ENCODE results near the gene ETHE1.

DNA sequence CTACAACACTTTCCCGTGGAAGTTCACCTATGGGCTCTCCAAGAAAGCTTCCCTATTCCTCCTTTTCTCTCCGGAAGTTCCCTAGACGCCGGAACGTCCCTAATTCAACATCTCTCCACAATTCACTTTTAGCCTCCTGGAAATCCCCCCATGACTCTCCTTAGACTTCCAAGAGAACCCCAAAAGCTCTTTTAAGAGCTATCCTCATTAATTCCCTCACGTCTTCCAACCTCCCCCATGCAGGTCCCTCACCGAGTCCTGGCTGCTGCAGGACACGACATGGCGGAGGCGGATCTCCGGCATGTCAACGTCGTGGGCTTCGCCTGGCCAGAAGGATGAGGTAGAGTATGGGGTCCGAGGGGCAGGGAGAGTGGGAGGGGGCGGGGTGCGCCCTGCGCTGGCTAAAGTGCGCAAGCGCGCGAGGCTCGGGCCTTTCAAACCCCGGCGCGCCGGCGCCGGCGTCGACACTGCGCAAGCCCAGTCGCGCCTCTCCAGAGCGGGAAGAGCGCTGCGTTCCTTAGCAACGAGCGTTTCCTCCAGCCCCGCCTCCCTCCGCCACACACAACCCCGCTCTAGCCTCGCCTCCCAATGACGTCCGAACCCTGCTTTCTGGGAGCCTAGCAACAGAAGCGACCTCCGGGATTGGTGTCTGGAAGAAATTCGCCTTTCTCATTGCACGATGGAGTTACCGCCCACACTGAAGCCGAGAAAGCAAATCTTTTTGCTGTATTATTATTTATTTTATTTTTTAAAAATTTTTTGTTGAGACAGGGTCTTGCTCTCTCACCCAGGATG is 48.4 kb upstream of the ETHE1 start, which contains the start of the genes PINLYP and XRCC1:
- TF ChIP-seq, protein P1, sequence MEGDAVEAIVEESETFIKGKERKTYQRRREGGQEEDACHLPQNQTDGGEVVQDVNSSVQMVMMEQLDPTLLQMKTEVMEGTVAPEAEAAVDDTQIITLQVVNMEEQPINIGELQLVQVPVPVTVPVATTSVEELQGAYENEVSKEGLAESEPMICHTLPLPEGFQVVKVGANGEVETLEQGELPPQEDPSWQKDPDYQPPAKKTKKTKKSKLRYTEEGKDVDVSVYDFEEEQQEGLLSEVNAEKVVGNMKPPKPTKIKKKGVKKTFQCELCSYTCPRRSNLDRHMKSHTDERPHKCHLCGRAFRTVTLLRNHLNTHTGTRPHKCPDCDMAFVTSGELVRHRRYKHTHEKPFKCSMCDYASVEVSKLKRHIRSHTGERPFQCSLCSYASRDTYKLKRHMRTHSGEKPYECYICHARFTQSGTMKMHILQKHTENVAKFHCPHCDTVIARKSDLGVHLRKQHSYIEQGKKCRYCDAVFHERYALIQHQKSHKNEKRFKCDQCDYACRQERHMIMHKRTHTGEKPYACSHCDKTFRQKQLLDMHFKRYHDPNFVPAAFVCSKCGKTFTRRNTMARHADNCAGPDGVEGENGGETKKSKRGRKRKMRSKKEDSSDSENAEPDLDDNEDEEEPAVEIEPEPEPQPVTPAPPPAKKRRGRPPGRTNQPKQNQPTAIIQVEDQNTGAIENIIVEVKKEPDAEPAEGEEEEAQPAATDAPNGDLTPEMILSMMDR (IDR thresholded peaks at IDR 0.05; ENCODE audit: poor library complexity, severe bottlenecking): no peak
- TF ChIP-seq, protein P2, sequence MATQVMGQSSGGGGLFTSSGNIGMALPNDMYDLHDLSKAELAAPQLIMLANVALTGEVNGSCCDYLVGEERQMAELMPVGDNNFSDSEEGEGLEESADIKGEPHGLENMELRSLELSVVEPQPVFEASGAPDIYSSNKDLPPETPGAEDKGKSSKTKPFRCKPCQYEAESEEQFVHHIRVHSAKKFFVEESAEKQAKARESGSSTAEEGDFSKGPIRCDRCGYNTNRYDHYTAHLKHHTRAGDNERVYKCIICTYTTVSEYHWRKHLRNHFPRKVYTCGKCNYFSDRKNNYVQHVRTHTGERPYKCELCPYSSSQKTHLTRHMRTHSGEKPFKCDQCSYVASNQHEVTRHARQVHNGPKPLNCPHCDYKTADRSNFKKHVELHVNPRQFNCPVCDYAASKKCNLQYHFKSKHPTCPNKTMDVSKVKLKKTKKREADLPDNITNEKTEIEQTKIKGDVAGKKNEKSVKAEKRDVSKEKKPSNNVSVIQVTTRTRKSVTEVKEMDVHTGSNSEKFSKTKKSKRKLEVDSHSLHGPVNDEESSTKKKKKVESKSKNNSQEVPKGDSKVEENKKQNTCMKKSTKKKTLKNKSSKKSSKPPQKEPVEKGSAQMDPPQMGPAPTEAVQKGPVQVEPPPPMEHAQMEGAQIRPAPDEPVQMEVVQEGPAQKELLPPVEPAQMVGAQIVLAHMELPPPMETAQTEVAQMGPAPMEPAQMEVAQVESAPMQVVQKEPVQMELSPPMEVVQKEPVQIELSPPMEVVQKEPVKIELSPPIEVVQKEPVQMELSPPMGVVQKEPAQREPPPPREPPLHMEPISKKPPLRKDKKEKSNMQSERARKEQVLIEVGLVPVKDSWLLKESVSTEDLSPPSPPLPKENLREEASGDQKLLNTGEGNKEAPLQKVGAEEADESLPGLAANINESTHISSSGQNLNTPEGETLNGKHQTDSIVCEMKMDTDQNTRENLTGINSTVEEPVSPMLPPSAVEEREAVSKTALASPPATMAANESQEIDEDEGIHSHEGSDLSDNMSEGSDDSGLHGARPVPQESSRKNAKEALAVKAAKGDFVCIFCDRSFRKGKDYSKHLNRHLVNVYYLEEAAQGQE (IDR thresholded peaks at IDR 0.05; ENCODE audit: borderline replicate concordance): peak; percentile 73
- TF ChIP-seq RAD21 (conservative IDR thresholded peaks at IDR 0.05): peak; percentile 26
- TF ChIP-seq EZH2 (IDR thresholded peaks at IDR 0.05; ENCODE audit: borderline replicate concordance, insufficient read depth, low read length, poor library complexity, severe bottlenecking): no peak
- peak; percentile 61 for TF ChIP-seq TAF1 (IDR thresholded peaks at IDR 0.05; ENCODE audit: low read depth)
- peak; percentile 44 for TF ChIP-seq SMC3 (conservative IDR thresholded peaks at IDR 0.05; ENCODE audit: poor library complexity)
- peak; percentile 59 for TF ChIP-seq EP300 (conservative IDR thresholded peaks at IDR 0.05; ENCODE audit: poor library complexity, severe bottlenecking)
- peak; percentile 90 for TF ChIP-seq POLR2AphosphoS5 (IDR thresholded peaks at IDR 0.05)
- peak; percentile 84 for TF ChIP-seq MXI1 (conservative IDR thresholded peaks at IDR 0.05; ENCODE audit: poor library complexity, severe bottlenecking)
